Rectal smooth muscle tissue (tissue), 1 donor: ENCODE measurements around the gene LRPAP1.
"Not testable (repeated sequence)": the region's sequence is repeated elsewhere in the genome, so short reads cannot be mapped to it uniquely, and the experiment has no call there.

Experiments
- H3K27ac ChIP-seq: one replicate; pipeline ENCODE4 v1.7.0; 2013; ENCODE audit warnings: low read depth, low read length, inconsistent platforms
- H3K27me3 ChIP-seq: one replicate; pipeline ENCODE4 v1.7.0; 2013; ENCODE audit warnings: low read length; ENCODE audit not compliant: control insufficient read depth, insufficient read depth
- H3K36me3 ChIP-seq: one replicate; pipeline ENCODE4 v1.7.0; 2013; ENCODE audit warnings: low read length; ENCODE audit not compliant: control insufficient read depth, insufficient read depth
- H3K4me1 ChIP-seq: one replicate; pipeline ENCODE4 v1.7.0; 2013; ENCODE audit warnings: low read length; ENCODE audit not compliant: control insufficient read depth, insufficient read depth
- H3K4me3 ChIP-seq: one replicate; pipeline ENCODE4 v1.7.0; 2013; ENCODE audit warnings: low read length
- H3K9ac ChIP-seq: one replicate; pipeline ENCODE4 v1.7.0; 2013; ENCODE audit warnings: low read length

LRPAP1 gene

GRCh38 chr4:3464349-3464905, 67.8 kb downstream of the LRPAP1 start:
- Histone ChIP-seq H3K27ac (no peak overlapping the region), H3K36me3 (no peaks in the 10 kb centered on the region), H3K4me1 (no peaks in the 10 kb centered on the region), H3K4me3 (no peak overlapping the region), H3K9ac (no peak overlapping the region), H3K27me3 (peaks cover 10% of the 10 kb centered on the region)

- H3K36me3 ChIP-seq: no peaks in the 10 kb centered on the region
- H3K4me1 ChIP-seq: no peaks in the 10 kb centered on the region
- H3K9ac ChIP-seq: no peak overlapping the region
- H3K27me3 ChIP-seq: peaks cover 10% of the 10 kb centered on the region
- H3K27ac ChIP-seq: no peak overlapping the region
- no peak overlapping the region for H3K4me3 ChIP-seq
Observed at GRCh38 chr4:3463556-3464348, 68.5 kb downstream of the LRPAP1 start.

GRCh38 chr4:3462790-3463415, 69.3 kb downstream of the LRPAP1 start, which contains the start of gene DOK7:
DOK7 (plus strand) TSS chr4:3463306; CDS start chr4:3463376, 70 bp downstream.
- Histone ChIP-seq H3K9ac (no peak within 1 kb of the TSS), H3K27me3 (peaks cover 10% of the 10 kb centered on the region), H3K36me3 (no peaks in the 10 kb centered on the region), H3K4me3 (no peak within 1 kb of the TSS), H3K4me1 (no peaks in the 10 kb centered on the region), H3K27ac (no peak within 1 kb of the TSS)

- Histone ChIP-seq H3K27ac (no peak overlapping the region), H3K9ac (no peak overlapping the region), H3K36me3 (no peaks in the 10 kb centered on the region), H3K4me1 (no peaks in the 10 kb centered on the region), H3K4me3 (no peak overlapping the region), H3K27me3 (peaks cover 10% of the 10 kb centered on the region)
Observed at GRCh38 chr4:3462321-3462789, 69.9 kb downstream of the LRPAP1 start.

- H3K4me3 ChIP-seq: no peak overlapping the region
- no peak overlapping the region for H3K27ac ChIP-seq
- H3K4me1 ChIP-seq: no peaks in the 10 kb centered on the region
Observed at GRCh38 chr4:3461515-3462291, 70.5 kb downstream of the LRPAP1 start.

GRCh38 chr4:3460926-3461325, 71.3 kb downstream of the LRPAP1 start:
- H3K4me1 ChIP-seq: no peaks in the 10 kb centered on the region

More at GRCh38 chr4:3461515-3462291, 70.5 kb downstream of the LRPAP1 start:
- no peak overlapping the region for H3K9ac ChIP-seq
- H3K27me3 ChIP-seq: peaks cover 10% of the 10 kb centered on the region
- no peaks in the 10 kb centered on the region for H3K36me3 ChIP-seq

GRCh38 chr4:3459156-3459555, 73.1 kb downstream of the LRPAP1 start:
- H3K27ac ChIP-seq, H3K4me3 ChIP-seq, H3K36me3 ChIP-seq, H3K9ac ChIP-seq, H3K27me3 ChIP-seq, H3K4me1 ChIP-seq: not testable (repeated sequence)

More at GRCh38 chr4:3460926-3461325, 71.3 kb downstream of the LRPAP1 start:
- Histone ChIP-seq H3K4me3 (no peak overlapping the region), H3K9ac (no peak overlapping the region), H3K27ac (no peak overlapping the region), H3K36me3 (no peaks in the 10 kb centered on the region), H3K27me3 (peaks cover 10% of the 10 kb centered on the region)

- Histone ChIP-seq H3K27me3 (peaks cover 5% of the 10 kb centered on the region), H3K4me1 (no peaks in the 10 kb centered on the region), H3K27ac (no peak overlapping the region), H3K36me3 (no peaks in the 10 kb centered on the region), H3K4me3 (no peak overlapping the region), H3K9ac (no peak overlapping the region)
Observed at GRCh38 chr4:3458371-3458770, 73.9 kb downstream of the LRPAP1 start.

GRCh38 chr4:3455596-3455995, 76.6 kb downstream of the LRPAP1 start:
- H3K27me3 ChIP-seq, H3K4me3 ChIP-seq, H3K36me3 ChIP-seq, H3K9ac ChIP-seq, H3K4me1 ChIP-seq, H3K27ac ChIP-seq: not testable (repeated sequence)
